Tibial nerve (tissue), 4 donors: Measurements from ENCODE around the gene KIRREL3. TPM values are rescaled to one million over a fixed set of nuclear protein-coding genes. Genes with fewer than 3 reads are reported as not detected.

Experiments used
- DNase-seq, 2 donors: peaks; one replicate each; pipeline ENCODE4 v3.0.0-alpha.2; 2019; ENCODE audit warnings: low spot score in 2 of 2
- H3K27ac ChIP-seq, 4 donors: fragments of 200-600 bp; sonication (generic) in 3 of 4; one replicate each; pipeline ENCODE4 v1.5.1; 2017 to 2019; ENCODE audit warnings: mild to moderate bottlenecking in 1 of 4
- H3K27me3 ChIP-seq, 2 donors: fragments of 200-600 bp; sonication (generic) in 1 of 2; one replicate each; pipeline versions ENCODE4 v1.5.1 to v1.6.0; 2017 to 2019
- H3K36me3 ChIP-seq, 3 donors: fragments of 200-600 bp; sonication (generic); one replicate each; pipeline ENCODE4 v1.5.1; 2018 to 2019
- H3K4me1 ChIP-seq, 4 donors: fragments of 200-600 bp; sonication (generic) in 3 of 4; one replicate each; pipeline ENCODE4 v1.5.1; 2017 to 2019
- H3K4me3 ChIP-seq, 4 donors: fragments of 200-600 bp; sonication (generic) in 3 of 4; one replicate each; pipeline ENCODE4 v1.5.1; 2017 to 2019; ENCODE audit warnings: mild to moderate bottlenecking in 1 of 4, moderate library complexity in 1 of 4
- H3K9me3 ChIP-seq, 4 donors: fragments of 200-600 bp; sonication (generic) in 3 of 4; one replicate each; pipeline ENCODE4 v1.5.1; 2017 to 2019
- EP300 ChIP-seq, 2 donors: sonication (generic); formaldehyde crosslinking; IDR thresholded peaks; one replicate each; pipeline ENCODE4 v1.6.1; 2017; ENCODE audit warnings: antibody characterized with exemption in 2 of 2, mild to moderate bottlenecking in 1 of 2
- POLR2A ChIP-seq, 2 donors: fragments of 450-650 bp; IDR thresholded peaks; one replicate each; pipeline ENCODE4 v1.6.1; 2017; ENCODE audit warnings: antibody characterized with exemption in 2 of 2, mild to moderate bottlenecking in 2 of 2, moderate library complexity in 2 of 2
- WGBS, 2 donors: methylation state at CpG; one replicate each; pipeline ENCODE4 v1.1.5; 2018; 5-methylcytosine and 5-hydroxymethylcytosine counted together
- total RNA-seq, 4 donors: library from RNA; depleted of rRNA; stranded (reverse); fragments of >200 nt; gene quantifications; one replicate each; pipeline ENCODE4 v1.1.0, GENCODE V29; 2016
- TF ChIP-seq, protein P1 (sequence below), 5 experiments: fragments of 200-600 bp in 3 of 5; fragments of 450-650 bp in 2 of 5; sonication (generic) in 3 of 5; IDR thresholded peaks; one replicate each; pipeline ENCODE4 v1.5.1; 2016 to 2019; ENCODE audit warnings: antibody characterized with exemption in 5 of 5, mild to moderate bottlenecking in 3 of 5, moderate library complexity in 2 of 5

The KIRREL3 gene
- total RNA-seq, 4 donors from 2014 or later: not detected

DNA sequence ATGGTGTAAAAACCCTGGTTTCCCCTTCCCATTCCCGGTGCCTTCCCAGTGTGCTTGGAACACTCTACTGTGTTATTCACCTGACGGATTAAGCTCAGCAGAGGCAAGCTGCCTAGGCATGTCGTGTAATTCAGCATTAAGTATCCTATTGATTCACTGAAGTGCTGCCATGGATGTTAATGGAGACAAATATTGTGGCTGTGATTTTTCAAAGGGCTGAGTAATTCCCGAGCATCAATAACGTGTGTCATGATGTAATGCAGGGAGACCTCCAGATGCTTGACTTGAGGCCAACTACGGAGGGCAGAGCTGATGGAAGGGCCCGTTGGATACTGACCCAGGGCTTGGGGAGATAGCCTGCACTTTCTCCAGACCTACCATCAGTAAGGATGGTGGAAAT is 376.1 kb downstream of the KIRREL3 start:
- H3K4me3 ChIP-seq: no peak overlapping the region
- no peaks in the 10 kb centered on the region for H3K4me1 ChIP-seq
- DNase-seq: no peak
- H3K9me3 ChIP-seq: no peaks in the 10 kb centered on the region
- WGBS, 2 donors: 63 to 85% methylated on average over 7 of the region's 7 CpGs
- no peak for TF ChIP-seq EP300 (IDR thresholded peaks at IDR 0.05)
- no peak for TF ChIP-seq POLR2A (IDR thresholded peaks at IDR 0.05)
- TF ChIP-seq, protein P1, sequence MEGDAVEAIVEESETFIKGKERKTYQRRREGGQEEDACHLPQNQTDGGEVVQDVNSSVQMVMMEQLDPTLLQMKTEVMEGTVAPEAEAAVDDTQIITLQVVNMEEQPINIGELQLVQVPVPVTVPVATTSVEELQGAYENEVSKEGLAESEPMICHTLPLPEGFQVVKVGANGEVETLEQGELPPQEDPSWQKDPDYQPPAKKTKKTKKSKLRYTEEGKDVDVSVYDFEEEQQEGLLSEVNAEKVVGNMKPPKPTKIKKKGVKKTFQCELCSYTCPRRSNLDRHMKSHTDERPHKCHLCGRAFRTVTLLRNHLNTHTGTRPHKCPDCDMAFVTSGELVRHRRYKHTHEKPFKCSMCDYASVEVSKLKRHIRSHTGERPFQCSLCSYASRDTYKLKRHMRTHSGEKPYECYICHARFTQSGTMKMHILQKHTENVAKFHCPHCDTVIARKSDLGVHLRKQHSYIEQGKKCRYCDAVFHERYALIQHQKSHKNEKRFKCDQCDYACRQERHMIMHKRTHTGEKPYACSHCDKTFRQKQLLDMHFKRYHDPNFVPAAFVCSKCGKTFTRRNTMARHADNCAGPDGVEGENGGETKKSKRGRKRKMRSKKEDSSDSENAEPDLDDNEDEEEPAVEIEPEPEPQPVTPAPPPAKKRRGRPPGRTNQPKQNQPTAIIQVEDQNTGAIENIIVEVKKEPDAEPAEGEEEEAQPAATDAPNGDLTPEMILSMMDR (IDR thresholded peaks at IDR 0.05): no peak
- no peaks in the 10 kb centered on the region for H3K36me3 ChIP-seq
- no peak overlapping the region for H3K27ac ChIP-seq
- H3K27me3 ChIP-seq: no peaks in the 10 kb centered on the region

- Histone ChIP-seq H3K27ac (no peak overlapping the region), H3K9me3 (no peaks in the 10 kb centered on the region), H3K4me1 (no peaks in the 10 kb centered on the region), H3K27me3 (no peaks in the 10 kb centered on the region), H3K36me3 (no peaks in the 10 kb centered on the region), H3K4me3 (no peak overlapping the region)
- WGBS, 2 donors: 80 to 83% methylated on average over 3 of the region's 3 CpGs
- no peak for DNase-seq
- TF ChIP-seq POLR2A (IDR thresholded peaks at IDR 0.05) (no peak), EP300 (IDR thresholded peaks at IDR 0.05) (no peak)
- TF ChIP-seq, protein P1 (IDR thresholded peaks at IDR 0.05): no peak
Observed at GRCh38 chr11:126619516-126619915, 381.1 kb downstream of the KIRREL3 start.

DNA sequence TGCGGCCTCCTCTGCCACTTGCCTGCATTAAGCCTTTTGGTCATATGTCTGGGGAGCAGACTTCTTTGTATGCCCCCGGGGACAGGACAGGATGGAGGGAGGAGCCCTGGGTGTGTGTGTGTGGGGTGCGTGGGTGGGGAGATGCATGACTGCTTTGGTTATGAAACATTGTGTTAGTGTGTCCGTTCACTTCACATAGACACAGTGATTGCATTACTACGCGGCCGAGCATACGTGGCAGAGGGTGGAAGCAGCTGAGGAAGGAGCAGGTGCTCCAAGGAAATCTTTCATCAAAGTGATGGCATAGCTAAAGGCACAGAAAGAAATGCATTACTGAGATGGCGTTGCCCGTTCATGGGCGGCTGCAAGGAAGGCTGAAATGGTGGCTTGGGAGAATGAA is 384.7 kb downstream of the KIRREL3 start:
- H3K4me3 ChIP-seq: no peak overlapping the region
- no peaks in the 10 kb centered on the region for H3K9me3 ChIP-seq
- H3K27me3 ChIP-seq: no peaks in the 10 kb centered on the region
- WGBS, 2 donors: 89 to 90% methylated on average over 11 of the region's 11 CpGs
- DNase-seq: no peak
- no peak overlapping the region for H3K27ac ChIP-seq
- no peak for TF ChIP-seq POLR2A (IDR thresholded peaks at IDR 0.05)
- TF ChIP-seq, protein P1 (IDR thresholded peaks at IDR 0.05): no peak
- TF ChIP-seq EP300 (IDR thresholded peaks at IDR 0.05): no peak
- no peaks in the 10 kb centered on the region for H3K4me1 ChIP-seq
- H3K36me3 ChIP-seq: no peaks in the 10 kb centered on the region

- Histone ChIP-seq H3K4me3 (no peak overlapping the region), H3K36me3 (no peaks in the 10 kb centered on the region), H3K27ac (no peak overlapping the region), H3K4me1 (no peaks in the 10 kb centered on the region), H3K27me3 (no peaks in the 10 kb centered on the region), H3K9me3 (no peaks in the 10 kb centered on the region)
- WGBS, 2 donors: 67 to 75% methylated on average over 4 of the region's 4 CpGs
- TF ChIP-seq, protein P1 (IDR thresholded peaks at IDR 0.05): no peak
- TF ChIP-seq EP300 (IDR thresholded peaks at IDR 0.05): no peak
- TF ChIP-seq POLR2A (IDR thresholded peaks at IDR 0.05): no peak
- DNase-seq: no peak
Observed at GRCh38 chr11:126613272-126613671, 387.3 kb downstream of the KIRREL3 start.

- no peaks in the 10 kb centered on the region for H3K4me1 ChIP-seq
- 72 to 80% methylated on average over 8 of the region's 8 CpGs for WGBS, 2 donors
- DNase-seq: no peak
- no peak for TF ChIP-seq POLR2A (IDR thresholded peaks at IDR 0.05)
- no peak for TF ChIP-seq EP300 (IDR thresholded peaks at IDR 0.05)
- TF ChIP-seq, protein P1 (IDR thresholded peaks at IDR 0.05): no peak
- H3K9me3 ChIP-seq: no peaks in the 10 kb centered on the region
- H3K27ac ChIP-seq: no peak overlapping the region
- no peak overlapping the region for H3K4me3 ChIP-seq
- peaks cover 0 to 5% of the 10 kb centered on the region in 2 donors for H3K27me3 ChIP-seq
- no peaks in the 10 kb centered on the region for H3K36me3 ChIP-seq
Observed at GRCh38 chr11:126612671-126613070, 387.9 kb downstream of the KIRREL3 start.
